GM23248 (cell line): Measurements from ENCODE around the gene BATF.

Experiments used
- EZH2 ChIP-seq: fragments of 200-600 bp; sonication (generic); IDR thresholded peaks from 2 replicates; pipeline ENCODE4 v1.6.1; 2018; ENCODE audit warnings: antibody characterized with exemption, mild to moderate bottlenecking; ENCODE audit not compliant: insufficient read depth, poor library complexity, severe bottlenecking
- EZH2phosphoT487 ChIP-seq: fragments of 200-600 bp; sonication (generic); IDR thresholded peaks from 2 replicates; pipeline ENCODE4 v1.6.1; 2018; ENCODE audit warnings: antibody characterized with exemption, moderate library complexity, mild to moderate bottlenecking, low read depth; ENCODE audit not compliant: insufficient read depth

- no peak for TF ChIP-seq EZH2
- TF ChIP-seq EZH2phosphoT487: no peak
These were observed 56.0 kb downstream of the BATF start, which contains the start of gene FLVCR2 for GRCh38 chr14:75578102-75578785.
